ENCODE results near the gene HOXB5.

Gene HOXB5

GRCh38 chr17:48606892-48607614, 13.5 kb upstream of the HOXB5 start:
- peak overlapping the region; percentile 57 for H3K4me3 ChIP-seq (ENCODE audit: low read depth, low read length)
- peak; percentile 13 for DNase-seq (ENCODE audit: low read depth, low spot score)
- in situ Hi-C loops (cut with HindIII; ENCODE audit: low sequenced_read_pairs) = no loop called here
- no peak for TF ChIP-seq CTCF (IDR thresholded peaks at IDR 0.05; ENCODE audit: low read depth, low read length)

GRCh38 chr17:48605991-48606891, 12.7 kb upstream of the HOXB5 start:
- DNase-seq (ENCODE audit: low read depth, low spot score) = peak; percentile 53
- peak overlapping the region; percentile 57 for H3K4me3 ChIP-seq (ENCODE audit: low read depth, low read length)
- no peak for TF ChIP-seq CTCF (IDR thresholded peaks at IDR 0.05; ENCODE audit: low read depth, low read length)
- in situ Hi-C loops (cut with HindIII; ENCODE audit: low sequenced_read_pairs) = no loop called here

- peak; percentile 67 for DNase-seq (ENCODE audit: low read depth, low spot score)
- peak overlapping the region; percentile 57 for H3K4me3 ChIP-seq (ENCODE audit: low read depth, low read length)
- TF ChIP-seq CTCF (IDR thresholded peaks at IDR 0.05; ENCODE audit: low read depth, low read length) = no peak
- in situ Hi-C loops (cut with HindIII; ENCODE audit: low sequenced_read_pairs) = no loop called here
Measured at GRCh38 chr17:48605409-48605919, 11.9 kb upstream of the HOXB5 start.

- peak; percentile 91 for DNase-seq (ENCODE audit: low read depth, low spot score)
- peak within 1 kb of the TSS; percentile 57 for H3K4me3 ChIP-seq (ENCODE audit: low read depth, low read length)
- in situ Hi-C loops (cut with HindIII; ENCODE audit: low sequenced_read_pairs) = no loop called here
- TF ChIP-seq CTCF (IDR thresholded peaks at IDR 0.05; ENCODE audit: low read depth, low read length) = no peak
Measured at GRCh38 chr17:48604770-48605329, 11.3 kb upstream of the HOXB5 start, which contains the start of gene HOXB6. TSS of gene HOXB6 (minus strand) at chr17:48604986. CDS start at chr17:48598150, 6,836 bp downstream.

- in situ Hi-C loops (cut with HindIII; ENCODE audit: low sequenced_read_pairs) = no loop called here
- peak overlapping the region; percentile 57 for H3K4me3 ChIP-seq (ENCODE audit: low read depth, low read length)
- no peak for TF ChIP-seq CTCF (IDR thresholded peaks at IDR 0.05; ENCODE audit: low read depth, low read length)
Measured at GRCh38 chr17:48603959-48604769, 10.6 kb upstream of the HOXB5 start.

More at GRCh38 chr17:48603959-48604769, 10.6 kb upstream of the HOXB5 start:
- no peak for DNase-seq (ENCODE audit: low read depth, low spot score)
